Endothelial cell of umbilical vein (primary cell): ENCODE results near the gene LDB3. TPM values are rescaled to one million over a fixed set of nuclear protein-coding genes. Genes with fewer than 3 reads are reported as not detected.

Experiments
- BruUV-seq: library from RNA; stranded (reverse); fragments of 400-500 nt; replicated peaks from 2 replicates; lab custom pipeline; 2021; lab: Mats Ljungman, UMichigan
- CTCF ChIA-PET: fragments of 300-600, 350-600 bp; sonication (Branson Sonifier 250); formaldehyde crosslinking; loops from one replicate; lab custom pipeline; 2021; ENCODE audit warnings: antibody characterized with exemption, inconsistent platforms; lab: Charles Lee
- POLR2A ChIA-PET: fragments of 300-600, 350-600 bp; sonication (Branson Sonifier 250); formaldehyde crosslinking; loops from one replicate; lab custom pipeline; 2021; ENCODE audit warnings: antibody characterized with exemption, inconsistent platforms; lab: Charles Lee
- DNase-seq: peaks from one replicate; pipeline ENCODE4 v3.0.0-alpha.2; 2011; ENCODE audit warnings: low read depth, low spot score
- FAIRE-seq: peaks from 2 replicates; lab custom pipeline; 2011; peaks lifted over from hg19 to GRCh38; lab: Jason Lieb, UNC
- H2AFZ ChIP-seq: 2 replicates; pipeline ENCODE4 v1.6.0; 2012; ENCODE audit warnings: low read depth, low read length, control low read depth, inconsistent platforms
- H3K27ac ChIP-seq: 2 replicates; pipeline ENCODE4 v1.5.1; 2011; ENCODE audit warnings: low read depth, mild to moderate bottlenecking, control low read depth, low read length, moderate library complexity; ENCODE audit not compliant: insufficient read depth
- H3K27me3 ChIP-seq, 2 experiments: 2 replicates each; pipeline versions ENCODE4 v1.6.0 to v1.6.1; 2011; ENCODE audit warnings: low read length in 2 of 2, mixed read lengths in 1 of 2; ENCODE audit not compliant: control insufficient read depth in 2 of 2, insufficient read depth in 2 of 2
- H3K36me3 ChIP-seq, 2 experiments: 2 replicates in 1 of 2; 3 replicates in 1 of 2; pipeline ENCODE4 v1.5.1; 2011; ENCODE audit warnings: low read length in 2 of 2, mild to moderate bottlenecking in 1 of 2, moderate library complexity in 1 of 2; ENCODE audit not compliant: control insufficient read depth in 2 of 2, insufficient read depth in 2 of 2; ENCODE audit errors: extremely low read depth in 1 of 2
- H3K4me1 ChIP-seq: 3 replicates; pipeline ENCODE4 v1.5.1; 2011; ENCODE audit warnings: mild to moderate bottlenecking, low read length; ENCODE audit not compliant: control insufficient read depth, insufficient read depth; ENCODE audit errors: extremely low read depth
- H3K4me2 ChIP-seq: 2 replicates; pipeline ENCODE4 v1.6.1; 2011; ENCODE audit warnings: low read length, control low read depth, mixed read lengths; ENCODE audit not compliant: insufficient read depth
- H3K4me3 ChIP-seq, 3 experiments: fragments of 200-600 bp in 1 of 3; sonication (generic), shearing (Covaris generic) in 1 of 3; replicated peaks in 1 of 3; 2 replicates each; pipeline ENCODE4 v1.5.1; 2011 to 2016; ENCODE audit warnings: control low read depth in 3 of 3, low read length in 3 of 3, mild to moderate bottlenecking in 2 of 3, inconsistent platforms in 1 of 3, low read depth in 1 of 3, moderate library complexity in 1 of 3; ENCODE audit not compliant: insufficient read depth in 1 of 3
- H3K79me2 ChIP-seq: 2 replicates; pipeline ENCODE4 v1.6.0; 2012; ENCODE audit warnings: low read length, inconsistent platforms; ENCODE audit not compliant: control insufficient read depth, insufficient read depth
- H3K9ac ChIP-seq: replicated peaks from 2 replicates; pipeline ENCODE3; 2011; ENCODE audit warnings: low read length, control low read depth; ENCODE audit not compliant: insufficient read depth; ENCODE audit errors: extremely low read depth
- H3K9me1 ChIP-seq: replicated peaks from 3 replicates; pipeline ENCODE4 v1.6.0; 2011; ENCODE audit warnings: mild to moderate bottlenecking, low read length; ENCODE audit not compliant: control insufficient read depth, insufficient read depth; ENCODE audit errors: extremely low read depth
- H3K9me3 ChIP-seq: replicated peaks from 2 replicates; pipeline ENCODE4 v1.5.1; 2012; ENCODE audit warnings: low read length, inconsistent platforms; ENCODE audit not compliant: control insufficient read depth, insufficient read depth
- H4K20me1 ChIP-seq: replicated peaks from 2 replicates; pipeline ENCODE3; 2011; ENCODE audit warnings: mild to moderate bottlenecking, low read length; ENCODE audit not compliant: control insufficient read depth, insufficient read depth; ENCODE audit errors: extremely low read depth
- CTCF ChIP-seq, 2 donors: IDR thresholded peaks; 1 replicate in 1 of 2; 2 replicates in 1 of 2; pipeline ENCODE4 v1.5.1; 2011; ENCODE audit warnings: low read length in 2 of 2, mild to moderate bottlenecking in 2 of 2, moderate library complexity in 2 of 2, control low read depth in 1 of 2, inconsistent platforms in 1 of 2, low read depth in 1 of 2; ENCODE audit not compliant: insufficient read depth in 1 of 2; ENCODE audit errors: extremely low read depth in 1 of 2
- EZH2 ChIP-seq: IDR thresholded peaks from 2 replicates; pipeline ENCODE4 v1.6.1; 2012; ENCODE audit warnings: borderline replicate concordance, low read depth, mild to moderate bottlenecking, moderate library complexity, low read length, inconsistent platforms; ENCODE audit not compliant: severe bottlenecking
- FOS ChIP-seq: IDR thresholded peaks from 2 replicates; pipeline ENCODE4 v1.6.1; 2011; ENCODE audit warnings: mild to moderate bottlenecking, low read length, moderate library complexity, borderline replicate concordance; ENCODE audit not compliant: insufficient read depth
- GATA2 ChIP-seq: IDR thresholded peaks from 2 replicates; pipeline ENCODE4 v1.7.0; 2011; ENCODE audit warnings: low read depth, mild to moderate bottlenecking, moderate library complexity, mixed read lengths, low read length; ENCODE audit not compliant: insufficient read length, insufficient read depth
- JUN ChIP-seq: IDR thresholded peaks from 2 replicates; pipeline ENCODE4 v1.6.1; 2011; ENCODE audit warnings: borderline replicate concordance, low read depth; ENCODE audit not compliant: insufficient read length, insufficient read depth
- MYC ChIP-seq: IDR thresholded peaks from one replicate; pipeline ENCODE4 v1.6.1; 2011; ENCODE audit warnings: mild to moderate bottlenecking, low read depth, low read length
- POLR2A ChIP-seq: IDR thresholded peaks from 2 replicates; pipeline ENCODE4 v1.6.1; 2012; ENCODE audit warnings: low read depth, mild to moderate bottlenecking, control low read depth, low read length
- POLR2AphosphoS5 ChIP-seq: IDR thresholded peaks from 2 replicates; pipeline ENCODE4 v1.6.1; 2012; ENCODE audit warnings: low read depth, mild to moderate bottlenecking, control low read depth, low read length, moderate library complexity; ENCODE audit not compliant: insufficient read depth
- dilution Hi-C: fragments of 300-500 bp; cut with MboI; formaldehyde crosslinking; loops from one replicate; pipeline ENCODE4 v1.15.0; 2019; ENCODE audit warnings: low sequenced_read_pairs; ENCODE audit not compliant: extremely low pct_ligation_motif_present
- intact Hi-C: fragments of 100-400 bp; cut with micrococcal nuclease; formaldehyde crosslinking; loops from one replicate; pipeline ENCODE4 v1.10.0; 2022
- polyA plus RNA-seq, 4 experiments: library from polyadenylated mRNA; depleted of rRNA in 3 of 4; stranded (reverse) in 3 of 4; unstranded in 1 of 4; fragments of >200 nt; gene quantifications; 2 replicates each; pipeline versions ENCODE4 v1.2.1 to v1.2.3, GENCODE V29; 2011 to 2012; ENCODE audit warnings: missing spikeins in 1 of 4
- total RNA-seq: library from RNA; stranded (reverse); gene quantifications from 2 replicates; pipeline ENCODE4 v1.2.3, GENCODE V29; 2021
- TF ChIP-seq, protein P1 (sequence below): IDR thresholded peaks from 2 replicates; pipeline ENCODE4 v1.6.1; 2011; ENCODE audit not compliant: insufficient read depth, insufficient read length

Gene LDB3
- total and polyA plus RNA-seq, 2 donors (not counting 3 experiments of a cell fraction or from before 2014, with no cell fraction given) = not detected

GRCh38 chr10:86635402-86635801, 32.9 kb upstream of the LDB3 start:
- POLR2A ChIA-PET = no interaction called here
- TF ChIP-seq POLR2A (no peak), POLR2AphosphoS5 (no peak), MYC (no peak), EZH2 (no peak), JUN (no peak), GATA2 (no peak), CTCF (IDR thresholded peaks at IDR 0.05; ENCODE audit: extremely low read depth in 1 of 2, insufficient read depth in 1 of 2, low read depth in 1 of 2, low read length in 2 of 2) (no peak), FOS (no peak)
- TF ChIP-seq, protein P1, sequence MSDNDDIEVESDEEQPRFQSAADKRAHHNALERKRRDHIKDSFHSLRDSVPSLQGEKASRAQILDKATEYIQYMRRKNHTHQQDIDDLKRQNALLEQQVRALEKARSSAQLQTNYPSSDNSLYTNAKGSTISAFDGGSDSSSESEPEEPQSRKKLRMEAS = no peak
- intact Hi-C loops = no loop called here
- no peak overlapping the region for H3K4me2 ChIP-seq
- H3K27me3 ChIP-seq = peaks cover 11 to 27% of the 10 kb centered on the region in 2 experiments
- H2AFZ ChIP-seq = no peak overlapping the region
- H3K36me3 ChIP-seq = no peaks in the 10 kb centered on the region
- H3K4me1 ChIP-seq = no peaks in the 10 kb centered on the region
- H3K27ac ChIP-seq = no peak overlapping the region
- no TSS peak for BruUV-seq
- no peaks in the 10 kb centered on the region for H3K9me3 ChIP-seq
- no peak for DNase-seq
- H3K4me3 ChIP-seq = no peak overlapping the region
- H3K9me1 ChIP-seq = no peaks in the 10 kb centered on the region
- no peaks in the 10 kb centered on the region for H4K20me1 ChIP-seq
- H3K9ac ChIP-seq = no peak overlapping the region
- CTCF ChIA-PET = no interaction called here
- H3K79me2 ChIP-seq = no peaks in the 10 kb centered on the region
- no peak for FAIRE-seq
- dilution Hi-C loops = no loop called here
